K562 (cell line): ENCODE data around the gene ARHGEF33.

Experiments
- BRCA1 ChIP-seq, 2 experiments: fragments of 450-650 bp in 1 of 2; sonication (generic) in 1 of 2; formaldehyde crosslinking in 1 of 2; IDR thresholded peaks; 2 replicates each; pipeline versions ENCODE4 v1.5.0 to v1.6.1; 2017 to 2020; ENCODE audit warnings: mild to moderate bottlenecking in 1 of 2, missing genetic modification reagents in 1 of 2
- ELF1 ChIP-seq: fragments of 200-800 bp; sonication (Bioruptor generic); IDR thresholded peaks from 2 replicates; pipeline ENCODE4 v1.6.1; 2016; ENCODE audit warnings: missing genetic modification characterization, missing compliant biosample characterization
- MAX ChIP-seq: sonication (generic); formaldehyde crosslinking; IDR thresholded peaks from 2 replicates; pipeline ENCODE4 v1.9.0; 2022; ENCODE audit warnings: mild to moderate bottlenecking, missing genetic modification reagents
- MBD2 ChIP-seq: sonication (generic); IDR thresholded peaks from 2 replicates; pipeline ENCODE4 v1.6.1; 2016; ENCODE audit warnings: low read depth, borderline replicate concordance
- NFYB ChIP-seq: IDR thresholded peaks from 2 replicates; pipeline ENCODE4 v1.6.1; 2011; ENCODE audit warnings: mild to moderate bottlenecking, moderate library complexity; ENCODE audit not compliant: insufficient read length; ENCODE audit errors: extremely low read depth
- POLR2A ChIP-seq: fragments of 450-650 bp; conservative IDR thresholded peaks from 2 replicates; pipeline ENCODE4 v1.6.1; 2016
- SFPQ ChIP-seq: fragments of 200-400 bp; formaldehyde crosslinking; IDR thresholded peaks from 2 replicates; pipeline ENCODE4 v1.6.1; 2017; ENCODE audit warnings: mild to moderate bottlenecking, low read depth, low read length, moderate library complexity
- SMARCE1 ChIP-seq: fragments of 450-650 bp; IDR thresholded peaks from 2 replicates; pipeline ENCODE4 v1.7.1; 2016; ENCODE audit warnings: mild to moderate bottlenecking
- SREBF2 ChIP-seq: sonication (generic); formaldehyde crosslinking; IDR thresholded peaks from 2 replicates; pipeline ENCODE4 v1.4.0; 2020; ENCODE audit warnings: mild to moderate bottlenecking, missing genetic modification reagents
- ZBTB1 ChIP-seq: sonication (generic); formaldehyde crosslinking; IDR thresholded peaks from 2 replicates; pipeline ENCODE4 v1.8.1; 2023; ENCODE audit warnings: missing genetic modification reagents, low read depth, mild to moderate bottlenecking, borderline replicate concordance
- ZBTB7A ChIP-seq: IDR thresholded peaks from 2 replicates; pipeline ENCODE4 v1.6.1; 2011; ENCODE audit warnings: low read depth, mild to moderate bottlenecking, low read length, moderate library complexity, borderline replicate concordance; ENCODE audit not compliant: control insufficient read depth
- ZNF324 ChIP-seq: fragments of 250-450 bp; sonication (Bioruptor Pico); IDR thresholded peaks from 2 replicates; pipeline ENCODE4 v1.4.0; 2020; ENCODE audit warnings: mild to moderate bottlenecking
- ZNF354B ChIP-seq: fragments of 250-450 bp; sonication (Bioruptor Pico); IDR thresholded peaks from 2 replicates; pipeline ENCODE4 v1.4.0; 2020
- ZNF609 ChIP-seq: sonication (generic); formaldehyde crosslinking; IDR thresholded peaks from 2 replicates; pipeline ENCODE4 v1.8.1; 2023; ENCODE audit warnings: missing genetic modification reagents, mild to moderate bottlenecking, borderline replicate concordance

- TF ChIP-seq MAX (no peak), SREBF2 (CRISPR knock-in tag) (no peak), BRCA1 (IDR thresholded peaks at IDR 0.05) (no peak), BRCA1 (CRISPR knock-in tag; IDR thresholded peaks at IDR 0.05) (no peak), MBD2 (no peak), SFPQ (no peak), ZBTB7A (no peak), ZNF354B (CRISPR knock-in tag) (no peak), SMARCE1 (no peak), ZBTB1 (CRISPR knock-in tag) (no peak), ZNF609 (CRISPR knock-in tag) (no peak), NFYB (no peak), ELF1 (tag) (no peak), POLR2A (no peak), ZNF324 (CRISPR knock-in tag) (no peak)
These were observed 134.0 kb downstream of the ARHGEF33 start for GRCh38 chr2:39023649-39024048.
